Suppressor macrophage treated with lipopolysaccharide for 1 hour (primary cell): ENCODE data around the gene SAP25.

Experiments
- DNase-seq, 3 donors: peaks; one replicate each; pipeline ENCODE4 v3.0.0-alpha.2; 2020 to 2022

SAP25 gene

DNA sequence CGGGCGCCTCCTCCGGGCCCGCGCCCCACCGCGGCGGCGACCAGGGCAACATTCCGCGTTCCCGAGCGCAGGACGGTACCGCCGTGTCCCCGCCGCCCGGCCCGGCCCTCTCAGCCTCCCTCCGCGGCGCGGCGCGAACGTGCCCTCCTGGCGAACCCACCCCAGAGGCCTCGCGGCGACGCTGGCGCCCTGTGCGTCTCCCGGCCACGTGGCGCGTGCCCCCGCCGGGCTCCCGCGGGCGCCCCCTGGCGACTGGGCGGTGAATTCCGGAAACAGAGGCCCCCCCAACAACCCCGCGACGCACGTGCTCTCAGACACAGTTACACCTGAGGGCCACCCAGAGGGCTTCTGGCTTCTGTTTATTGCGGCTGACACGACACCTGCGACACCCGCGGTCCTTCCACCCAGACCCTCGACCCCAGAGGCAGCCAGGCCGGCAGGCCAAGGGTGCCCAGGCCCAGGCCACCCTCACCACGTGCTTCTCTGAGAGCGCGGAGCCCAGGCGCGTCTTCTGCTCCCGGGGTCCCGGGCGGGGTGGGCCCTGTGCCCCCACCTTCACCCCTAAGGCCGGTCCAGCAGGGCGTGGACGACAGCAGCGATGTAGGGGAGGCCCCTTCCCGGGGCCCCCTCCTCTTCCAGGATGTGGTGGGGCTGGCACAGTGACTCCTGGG is at the start of gene SAP25:
SAP25 (minus strand) TSS at position 210 of the 671 bp plus-strand sequence; CDS start at position 52, 158 bp downstream.
- DNase-seq: no peak

DNA sequence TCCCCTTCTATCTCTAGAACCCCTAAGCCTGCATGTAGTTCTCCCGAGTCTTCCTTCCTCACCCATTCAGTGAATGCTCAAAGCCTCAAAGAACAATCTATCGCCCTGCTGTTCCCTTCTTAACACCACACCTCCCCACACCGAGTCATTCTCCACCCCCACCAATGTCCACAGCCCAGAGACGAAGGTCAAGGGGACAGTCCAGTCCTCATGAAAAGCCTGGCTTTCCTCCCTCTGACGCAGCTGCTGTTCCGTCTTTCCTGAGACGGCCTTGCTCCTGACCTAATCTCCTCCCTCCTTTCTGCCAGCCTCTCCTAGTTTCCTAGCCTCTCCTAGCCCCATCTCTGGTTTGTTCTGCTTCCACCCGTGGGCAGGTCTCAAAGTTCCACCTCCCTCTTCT is 47.9 kb upstream of the SAP25 start:
- no peak for DNase-seq

DNA sequence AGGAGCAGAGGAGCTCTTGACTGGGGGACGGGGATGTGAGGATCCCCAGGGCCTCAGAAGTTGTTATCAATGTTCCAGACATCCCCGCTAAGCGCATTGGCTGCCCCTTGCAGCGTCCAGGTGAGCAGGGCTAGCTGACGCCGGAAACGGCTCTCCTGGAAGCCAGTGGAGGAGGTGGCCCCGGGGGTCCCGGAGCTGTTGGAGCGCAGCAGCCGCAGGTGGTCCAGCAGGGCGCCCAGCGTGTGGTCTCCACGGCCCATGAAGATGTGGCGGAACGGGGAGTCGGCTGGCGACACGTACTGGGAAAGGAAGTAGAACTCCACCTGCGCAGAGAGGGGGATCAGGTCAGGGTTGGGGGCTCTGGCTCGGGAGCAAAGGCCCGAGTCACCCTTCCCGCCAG is 47.1 kb upstream of the SAP25 start:
- no peak for DNase-seq

DNA sequence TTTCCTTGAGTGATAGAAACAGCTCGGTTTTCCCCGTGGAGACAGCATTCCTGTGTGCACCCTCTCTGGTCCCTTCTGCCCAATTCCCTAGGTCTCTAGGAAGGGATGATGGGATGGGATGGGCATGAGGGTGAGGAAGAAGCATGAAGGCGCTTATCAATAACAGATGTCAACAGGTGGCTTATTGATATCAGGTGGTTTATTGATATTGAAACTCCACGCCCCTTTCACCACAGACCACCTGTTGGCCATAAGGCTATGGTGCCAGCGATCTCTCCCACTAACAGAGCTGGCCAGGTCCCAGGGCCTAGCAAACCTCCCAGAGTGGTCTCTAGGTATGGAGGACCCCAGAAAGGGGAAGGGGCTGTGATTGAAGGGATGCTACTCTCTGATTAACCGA is 46.5 kb upstream of the SAP25 start:
- no peak for DNase-seq

DNA sequence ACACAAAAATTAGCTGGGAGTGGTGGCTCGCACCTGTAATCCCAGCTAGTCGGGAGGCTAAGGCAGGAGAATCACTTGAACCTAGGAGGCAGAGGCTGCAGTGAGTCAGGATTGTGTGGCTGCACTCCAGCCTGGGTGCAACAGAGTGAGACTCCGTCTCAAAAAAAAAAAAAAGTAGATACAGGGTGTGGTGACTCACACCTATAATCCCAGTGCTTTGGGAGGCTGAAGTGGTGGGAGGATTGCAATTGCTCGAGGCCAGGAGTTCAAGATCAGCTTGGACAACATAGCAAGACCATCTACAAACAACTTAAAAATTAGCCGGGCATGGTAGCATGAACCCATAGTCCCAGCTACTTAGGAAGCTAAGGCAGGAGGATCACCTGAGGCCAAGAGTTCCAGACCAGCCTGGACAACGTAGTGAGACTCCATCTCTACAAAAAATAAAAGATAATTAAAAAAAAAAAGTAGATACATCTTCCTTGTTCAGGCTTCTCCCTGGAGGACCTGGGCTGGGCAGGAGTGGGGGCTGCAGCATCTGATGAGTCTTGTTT is 40.7 kb upstream of the SAP25 start:
- peak in 2 of 3 donors; percentile 30 to 43 for DNase-seq

DNA sequence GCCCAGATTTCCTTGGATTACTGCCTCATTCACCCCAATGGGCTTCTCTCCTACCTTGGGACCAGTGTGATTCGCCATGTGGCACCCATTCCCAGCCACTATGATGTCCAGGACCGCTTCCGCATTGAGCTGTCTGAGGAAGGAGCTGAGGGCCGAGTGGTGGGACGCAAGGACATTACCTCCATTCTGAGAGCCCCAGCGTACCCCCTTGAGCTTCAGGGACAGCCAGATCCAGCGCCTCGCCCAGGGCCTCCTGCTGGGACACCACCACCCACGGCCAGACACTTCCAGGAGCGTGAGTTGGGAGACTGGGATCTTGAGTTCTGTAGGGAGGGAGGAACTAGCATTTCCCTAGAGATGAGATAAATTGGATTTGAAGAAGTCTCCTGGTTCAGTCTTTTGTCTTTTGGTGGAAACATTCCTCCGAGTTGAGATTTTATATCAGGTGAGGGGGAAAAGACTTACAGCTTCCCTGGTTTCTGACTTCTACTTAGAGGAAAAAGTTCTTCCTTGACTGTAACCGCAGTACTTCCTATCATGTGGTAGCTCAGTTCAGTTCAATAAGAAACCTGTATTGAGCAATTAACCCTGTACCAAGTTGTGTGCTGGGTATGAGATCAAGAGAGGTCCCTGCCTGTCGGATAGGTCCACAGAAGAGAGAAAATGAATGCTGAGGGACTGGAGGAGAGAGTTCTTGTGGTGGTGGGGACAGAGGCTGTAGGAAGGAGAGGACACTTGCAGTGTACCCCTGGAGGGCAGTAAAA is 39.9 kb upstream of the SAP25 start:
- DNase-seq: peak in 2 of 3 donors; percentile 47

DNA sequence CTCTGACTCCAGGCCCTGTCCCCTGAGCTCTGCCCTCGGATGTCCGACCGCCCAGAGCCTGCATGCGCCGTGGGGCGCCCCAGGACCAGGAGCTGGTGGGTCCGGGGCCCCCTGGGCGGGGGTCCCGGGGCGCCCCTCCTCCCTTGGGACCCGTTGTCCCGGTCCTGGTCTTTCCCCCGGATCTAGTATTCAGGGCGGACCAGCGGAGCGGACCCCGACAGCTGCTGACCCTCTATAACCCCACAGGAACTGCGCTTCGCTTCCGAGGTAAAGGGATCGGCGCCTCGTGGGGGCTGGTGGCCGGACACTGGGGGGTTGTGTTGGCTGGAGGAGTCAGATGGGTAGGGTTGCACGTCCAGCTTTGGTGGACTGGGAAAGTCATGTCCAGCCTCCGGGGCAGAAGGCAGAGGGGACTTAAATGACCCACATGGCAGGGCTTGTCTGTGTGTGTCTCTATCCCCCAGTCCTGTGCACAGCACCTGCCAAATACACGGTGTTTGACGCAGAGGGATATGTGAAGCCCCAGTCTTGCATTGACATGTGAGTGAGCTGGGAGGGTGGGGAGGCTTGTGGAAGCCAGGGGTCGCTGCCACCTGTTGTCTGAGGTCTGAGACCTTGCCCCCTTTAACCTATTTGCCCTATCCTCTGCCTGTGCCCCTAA is 39.2 kb upstream of the SAP25 start:
- peak in 1 of 3 donors; percentile 10 for DNase-seq

DNA sequence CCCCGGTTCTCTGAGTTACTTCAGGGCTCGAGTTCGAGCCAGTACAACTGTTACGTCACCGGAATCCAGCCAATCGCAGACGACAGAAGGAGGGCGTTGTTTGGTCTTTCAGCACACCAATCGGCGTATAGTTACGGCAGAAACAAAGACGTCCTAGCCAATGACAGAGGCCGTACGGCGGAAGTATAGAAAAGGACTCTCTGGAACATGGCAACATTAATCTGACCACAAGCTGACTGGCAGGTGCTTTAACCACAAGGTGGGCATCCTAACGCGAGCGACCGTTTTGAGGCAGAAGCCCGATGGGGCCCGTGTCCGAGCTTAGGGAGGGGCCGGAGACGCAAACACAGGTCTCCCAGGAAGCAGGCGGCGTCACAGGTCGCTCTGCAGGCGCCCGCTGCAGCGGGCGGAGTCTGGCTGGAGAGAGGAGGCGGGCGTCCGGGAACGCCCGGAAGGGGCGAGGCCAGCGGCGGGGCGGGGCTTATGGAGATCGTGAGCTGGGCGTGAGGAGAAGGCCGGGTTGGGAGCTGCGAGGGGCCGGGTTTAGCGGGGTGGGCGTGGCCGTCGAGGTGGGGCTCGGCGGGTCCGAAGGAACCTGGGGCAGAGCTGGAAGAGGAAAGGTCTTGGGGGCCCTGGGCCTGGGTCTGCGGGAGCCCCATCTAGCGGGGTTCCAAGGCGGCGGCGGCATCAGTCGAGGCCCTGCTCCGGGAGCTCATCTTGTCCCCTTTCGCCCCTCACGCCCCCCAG is 38.5 kb upstream of the SAP25 start, which contains the start of gene MOSPD3:
MOSPD3 (plus strand) TSS at position 558 of the 747 bp plus-strand sequence. CDS start 252 bp downstream, outside the sequence.
- DNase-seq: peak; percentile 99

DNA sequence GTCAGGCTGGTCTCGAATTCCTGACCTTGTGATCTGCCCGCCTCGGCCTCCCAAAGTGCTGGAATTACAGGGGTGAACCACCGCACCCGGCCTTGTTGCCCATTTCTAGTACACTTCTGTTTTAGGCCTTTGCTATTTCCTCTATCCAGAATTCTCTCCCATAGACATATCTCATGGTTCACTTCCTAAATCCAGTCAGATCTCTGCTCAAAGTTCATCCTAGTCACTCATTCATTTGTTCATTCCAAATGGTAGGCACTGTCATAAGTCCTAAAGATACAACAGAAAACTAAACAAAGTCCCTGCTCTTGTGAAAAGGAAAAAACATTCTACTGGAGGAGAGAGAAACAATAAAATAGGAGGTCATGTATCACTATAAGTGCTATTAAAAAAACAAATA is 36.3 kb upstream of the SAP25 start:
- DNase-seq: no peak

DNA sequence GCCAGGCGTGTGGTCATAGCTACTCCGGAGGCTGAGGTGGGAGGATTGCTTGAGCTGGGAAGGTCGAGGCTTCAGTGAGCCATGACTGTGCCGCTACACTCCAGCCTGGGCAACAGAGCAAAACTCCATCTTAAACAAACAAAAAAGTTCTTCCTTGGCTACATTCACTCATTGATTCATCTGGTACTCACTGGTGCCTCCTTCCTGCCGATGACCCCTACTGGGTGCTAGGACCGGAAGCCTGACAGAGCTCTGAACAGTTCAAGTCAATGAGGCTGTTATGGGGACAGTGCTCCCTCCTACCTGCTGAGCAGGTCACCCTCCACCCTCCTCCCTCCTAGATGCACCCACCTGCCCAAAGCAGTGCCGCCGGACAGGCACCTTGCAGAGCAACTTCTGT is 33.4 kb upstream of the SAP25 start:
- DNase-seq: no peak

DNA sequence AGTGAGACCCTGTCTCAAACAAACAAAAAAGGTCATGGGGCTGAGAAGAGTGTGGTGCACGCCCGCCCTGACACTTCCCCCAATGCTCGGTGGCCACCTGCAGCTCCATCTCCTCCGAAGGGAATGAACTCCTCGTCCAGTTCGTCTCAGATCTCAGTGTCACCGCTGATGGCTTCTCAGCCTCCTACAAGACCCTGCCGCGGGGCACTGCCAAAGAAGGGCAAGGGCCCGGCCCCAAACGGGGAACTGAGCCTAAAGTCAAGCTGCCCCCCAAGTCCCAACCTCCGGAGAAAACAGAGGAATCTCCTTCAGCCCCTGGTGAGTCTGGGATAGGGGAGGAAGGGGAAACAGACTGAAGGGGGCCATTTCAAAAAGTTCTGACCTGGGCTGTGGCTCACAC is 32.6 kb upstream of the SAP25 start:
- no peak for DNase-seq

DNA sequence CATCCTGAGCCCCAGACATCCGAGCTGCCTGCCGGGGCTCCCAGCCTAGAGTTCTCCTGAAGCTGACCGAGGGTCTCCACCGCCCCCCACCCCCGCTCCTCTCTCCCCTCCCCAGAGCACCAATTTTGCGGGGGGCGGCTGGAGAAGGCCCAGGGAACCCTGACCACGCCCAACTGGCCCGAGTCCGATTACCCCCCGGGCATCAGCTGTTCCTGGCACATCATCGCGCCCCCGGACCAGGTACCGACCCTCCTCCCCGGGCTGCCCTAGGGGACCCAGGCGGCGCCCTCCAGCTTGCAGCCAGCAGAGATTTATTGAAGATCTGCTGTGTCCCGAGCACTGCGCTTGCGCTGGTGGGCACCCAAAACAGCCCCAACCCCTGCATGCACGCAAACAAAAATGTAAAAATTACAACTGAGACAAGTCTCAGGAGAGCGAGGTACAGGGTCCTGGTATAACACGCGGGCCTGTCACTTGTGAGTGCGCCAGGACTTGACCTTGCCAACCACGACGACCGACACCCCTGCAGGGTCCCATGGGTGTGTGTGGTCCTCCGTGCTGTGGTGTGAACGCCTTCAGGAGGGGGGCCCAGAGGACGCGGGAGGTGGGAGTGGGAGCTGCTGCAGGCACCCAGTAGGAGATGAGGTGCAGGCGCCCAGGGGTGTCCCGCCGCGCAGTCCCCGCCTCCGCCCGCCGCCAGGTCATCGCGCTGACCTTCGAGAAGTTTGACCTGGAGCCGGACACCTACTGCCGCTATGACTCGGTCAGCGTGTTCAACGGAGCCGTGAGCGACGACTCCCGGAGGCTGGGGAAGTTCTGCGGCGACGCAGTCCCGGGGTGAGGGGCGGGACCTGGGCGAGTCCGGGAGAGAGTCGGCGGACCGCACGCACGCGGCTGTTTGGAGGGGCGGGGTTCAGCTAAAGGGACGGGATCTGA is 31.5 kb upstream of the SAP25 start:
- peak; percentile 72 to 89 (median 82) for DNase-seq

DNA sequence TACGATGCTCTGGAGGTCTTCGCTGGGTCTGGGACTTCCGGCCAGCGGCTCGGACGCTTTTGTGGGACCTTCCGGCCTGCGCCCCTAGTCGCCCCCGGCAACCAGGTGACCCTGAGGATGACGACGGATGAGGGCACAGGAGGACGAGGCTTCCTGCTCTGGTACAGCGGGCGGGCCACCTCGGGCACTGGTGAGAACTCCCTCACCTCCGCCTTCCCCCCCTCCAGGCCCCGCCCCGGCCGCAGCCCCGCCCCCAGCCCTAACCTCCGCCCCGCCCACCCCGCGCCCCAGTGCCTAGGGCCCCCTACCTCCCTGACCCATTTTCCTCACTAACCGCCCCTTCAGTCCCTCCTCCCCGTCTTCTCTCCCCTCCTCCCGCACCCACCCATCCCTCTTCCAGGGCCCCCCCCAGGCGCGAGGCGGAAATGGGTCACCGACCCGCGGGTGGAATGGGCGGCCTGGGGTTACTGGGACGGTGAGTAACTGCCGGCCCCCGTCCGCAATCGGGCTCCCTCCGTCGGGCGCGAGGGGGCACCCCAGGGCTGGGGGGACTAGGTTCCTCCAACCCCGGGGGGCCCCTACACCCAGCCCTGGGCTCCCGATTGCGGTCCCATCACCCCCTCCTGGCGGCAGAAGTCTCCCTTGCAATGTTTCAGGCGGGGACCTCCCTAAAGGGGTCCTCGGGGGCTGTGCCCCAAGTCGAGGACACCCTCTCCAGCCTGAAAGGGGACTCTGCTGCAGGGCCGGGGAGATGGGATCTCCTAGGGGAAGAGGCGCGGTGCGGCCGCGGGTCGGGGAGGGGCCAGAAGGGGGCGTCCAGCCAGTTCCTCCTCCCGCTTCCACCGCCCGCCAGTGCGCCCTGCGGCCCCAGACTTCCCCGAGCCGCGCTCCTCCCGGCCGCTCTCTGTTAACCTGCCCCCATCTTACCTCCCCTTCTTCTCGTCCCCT is 30.6 kb upstream of the SAP25 start:
- DNase-seq: peak; percentile 76 to 91 (median 82)

DNA sequence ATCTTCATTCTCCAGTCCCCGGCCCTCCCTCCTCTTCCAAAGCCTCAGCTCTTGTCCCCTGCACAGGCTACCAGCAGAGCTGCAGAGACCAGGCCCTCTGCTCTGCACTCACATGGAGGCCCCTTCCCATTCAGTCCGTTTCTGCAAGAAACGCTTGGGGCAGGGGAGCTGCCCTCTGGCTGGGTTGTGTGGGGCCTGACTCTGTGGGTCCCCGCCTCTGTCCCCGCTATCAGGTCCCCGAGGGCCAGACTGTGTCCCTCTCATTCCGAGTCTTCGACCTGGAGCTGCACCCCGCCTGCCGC is 30.0 kb upstream of the SAP25 start:
- DNase-seq: no peak

DNA sequence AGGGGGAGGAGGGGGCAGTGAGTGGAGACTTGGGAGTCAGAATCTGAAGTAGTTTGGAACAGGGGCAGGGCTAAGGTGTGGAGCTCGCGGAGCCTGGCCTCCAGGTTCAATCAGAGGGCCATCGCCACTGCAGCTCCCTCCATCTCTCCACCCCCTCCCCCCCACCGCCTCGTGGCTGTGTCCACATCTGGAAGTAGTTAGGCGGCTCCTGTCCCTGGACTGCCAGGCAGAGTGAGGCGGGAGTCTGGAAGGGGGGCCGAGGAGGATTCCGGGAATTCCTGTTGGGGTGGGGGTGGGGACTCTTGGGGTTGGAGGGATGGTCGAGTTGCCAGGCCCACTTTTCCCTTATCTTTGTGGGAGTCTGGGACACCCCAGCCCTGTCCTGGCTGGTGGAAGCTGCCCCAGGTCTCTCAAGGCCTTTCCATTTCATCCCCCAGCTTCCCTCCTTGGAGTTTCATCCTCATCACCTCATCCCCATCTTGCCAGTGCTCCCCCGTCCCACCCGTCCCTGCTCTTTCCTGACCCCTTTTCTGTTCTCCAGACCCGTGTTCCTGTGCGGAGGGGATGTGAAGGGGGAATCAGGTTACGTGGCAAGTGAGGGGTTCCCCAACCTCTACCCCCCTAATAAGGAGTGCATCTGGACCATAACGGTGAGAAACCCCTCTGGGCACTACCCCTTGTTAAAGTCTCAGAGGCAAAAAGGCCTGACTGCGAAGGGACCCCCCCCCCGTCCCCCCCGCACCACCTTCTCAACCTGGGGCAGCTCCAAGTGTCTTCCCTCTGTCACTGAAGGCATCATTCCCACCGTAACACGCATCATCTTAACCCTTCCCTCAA is 29.4 kb upstream of the SAP25 start:
- no peak for DNase-seq

DNA sequence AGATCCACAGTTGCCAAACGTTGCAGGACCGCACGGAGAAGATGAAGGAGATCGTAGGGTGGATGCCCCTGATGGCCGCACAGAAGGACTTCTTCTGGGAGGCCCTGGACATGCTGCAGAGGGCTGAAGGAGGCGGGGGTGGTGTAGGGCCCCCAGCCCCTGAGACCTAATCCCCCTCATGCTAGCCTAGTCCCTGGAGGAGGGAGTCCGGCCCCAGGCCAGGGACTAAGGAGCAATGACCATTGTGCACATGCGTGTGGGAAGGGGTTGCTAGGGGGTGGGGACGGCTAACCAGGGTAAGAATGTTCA is 27.0 kb upstream of the SAP25 start:
- DNase-seq: no peak

DNA sequence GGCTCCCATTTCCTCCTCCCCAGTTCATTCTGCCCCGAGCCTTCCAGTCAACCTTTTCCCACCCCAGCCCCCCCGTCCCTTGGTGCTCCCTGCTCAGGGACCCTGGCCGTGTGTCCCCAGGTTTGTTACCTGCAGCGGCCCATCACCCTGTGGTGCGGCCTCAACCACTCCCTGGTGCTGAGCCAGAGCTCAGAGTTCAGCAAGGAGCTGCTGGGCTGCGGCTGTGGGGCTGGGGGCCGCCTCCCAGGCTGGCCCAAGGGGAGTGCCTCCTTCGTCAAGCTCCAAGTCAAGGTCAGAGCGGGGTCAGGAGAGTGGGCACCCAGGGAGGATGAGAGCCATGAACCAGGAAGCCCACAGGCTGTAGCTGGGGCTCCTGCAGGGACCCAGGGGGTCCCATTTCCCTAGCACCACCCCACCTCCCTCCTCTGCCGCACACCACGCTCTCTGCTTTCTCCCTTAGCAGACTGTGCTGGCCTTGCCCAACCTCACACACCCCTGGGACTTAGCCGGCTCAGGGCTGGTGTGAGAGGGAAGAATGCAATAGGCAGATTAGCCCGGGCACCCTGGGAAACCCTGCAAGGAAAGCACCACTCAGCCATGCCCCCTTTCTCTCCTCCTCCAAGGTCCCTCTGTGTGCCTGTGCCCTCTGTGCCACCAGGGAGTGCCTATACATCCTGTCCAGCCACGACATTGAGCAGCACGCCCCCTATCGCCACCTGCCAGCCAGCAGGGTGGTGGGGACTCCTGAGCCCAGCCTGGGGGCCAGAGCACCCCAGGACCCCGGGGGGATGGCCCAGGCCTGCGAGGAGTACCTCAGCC is 26.4 kb upstream of the SAP25 start:
- no peak for DNase-seq

DNA sequence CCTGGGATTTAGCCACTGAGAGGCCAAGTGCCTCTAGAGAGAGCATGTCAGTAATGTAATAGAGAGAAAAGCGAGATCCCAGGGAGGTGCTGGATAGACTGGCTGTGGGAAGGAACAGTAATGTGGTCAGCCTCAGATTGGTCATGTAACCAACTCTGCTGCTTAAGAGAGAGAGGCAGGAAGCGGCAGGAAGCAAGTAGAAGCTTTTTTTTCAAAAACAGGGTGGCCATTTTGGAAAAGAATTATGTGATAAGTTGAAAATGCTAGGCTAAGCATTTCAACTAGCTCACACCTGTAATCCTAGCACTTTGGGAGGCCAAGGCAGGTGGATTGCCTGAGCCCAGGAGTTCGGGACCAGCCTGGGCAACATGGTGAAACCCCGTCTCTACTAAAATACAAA is 24.7 kb upstream of the SAP25 start:
- no peak for DNase-seq

DNA sequence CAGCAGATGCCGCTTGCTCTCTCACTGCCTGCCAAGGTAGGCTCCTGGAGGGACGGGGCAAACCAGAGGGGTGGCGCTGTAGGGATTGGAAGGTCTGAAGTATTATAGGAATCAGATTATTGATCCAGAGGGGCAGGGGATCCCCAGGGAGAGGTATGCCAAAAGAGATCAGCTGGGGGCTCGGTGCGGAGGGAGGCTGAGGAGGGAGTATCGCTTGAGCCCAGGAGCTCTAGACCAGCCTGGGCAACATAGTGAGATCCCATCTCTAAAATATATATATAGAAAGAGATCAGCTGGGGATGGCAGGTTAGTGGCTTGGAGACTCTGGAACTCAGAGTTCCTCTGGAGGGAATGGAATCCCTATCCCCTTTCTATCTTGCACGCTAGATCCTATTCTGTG is 21.5 kb upstream of the SAP25 start:
- no peak for DNase-seq
